SK-N-SH treated with all-trans-retinoic acid at 6 μM for 48 hours (cell line): ENCODE data around the gene PLPPR5.

Experiments
- ATAC-seq: fragments of 200-7000 bp; cut with Tn5 transposase; 3 replicates; pipeline ENCODE4 v1.9.1; 2020; ENCODE audit warnings: mild to moderate bottlenecking, moderate library complexity
- ARNTL ChIP-seq: fragments of 450-650 bp; formaldehyde crosslinking; IDR thresholded peaks from 2 replicates; pipeline ENCODE4 v1.5.0; 2020; ENCODE audit warnings: low read depth, mild to moderate bottlenecking, moderate library complexity, borderline replicate concordance
- BACH2 ChIP-seq: fragments of 250-450 bp; sonication (Bioruptor Pico); IDR thresholded peaks from 2 replicates; pipeline ENCODE4 v1.9.0; 2021; ENCODE audit warnings: mild to moderate bottlenecking, borderline replicate concordance
- CSDC2 ChIP-seq: fragments of 250-450 bp; sonication (Bioruptor Pico); IDR thresholded peaks from 2 replicates; pipeline ENCODE4 v1.5.0; 2020; ENCODE audit warnings: mild to moderate bottlenecking, moderate library complexity
- ESRRG ChIP-seq: fragments of 250-450 bp; sonication (Bioruptor Pico); IDR thresholded peaks from 2 replicates; pipeline ENCODE4 v1.6.1; 2021; ENCODE audit warnings: mild to moderate bottlenecking
- GLIS3 ChIP-seq: fragments of 250-450 bp; sonication (Bioruptor Pico); IDR thresholded peaks from 2 replicates; pipeline ENCODE4 v1.5.0; 2020; ENCODE audit warnings: mild to moderate bottlenecking, moderate library complexity
- ISL1 ChIP-seq: fragments of 250-450 bp; sonication (Bioruptor Pico); IDR thresholded peaks from 2 replicates; pipeline ENCODE4 v2.1.2; 2022; ENCODE audit warnings: mild to moderate bottlenecking, moderate library complexity
- OSR1 ChIP-seq: fragments of 250-450 bp; sonication (Bioruptor Pico); IDR thresholded peaks from 2 replicates; pipeline ENCODE4 v1.8.0; 2022; ENCODE audit warnings: moderate library complexity, mild to moderate bottlenecking, inconsistent platforms
- POU6F1 ChIP-seq: fragments of 250-450 bp; sonication (Bioruptor Pico); IDR thresholded peaks from 2 replicates; pipeline ENCODE4 v1.8.0; 2021; ENCODE audit warnings: low read depth, mild to moderate bottlenecking, moderate library complexity, borderline replicate concordance
- PPARA ChIP-seq: fragments of 250-450 bp; sonication (Bioruptor Pico); IDR thresholded peaks from 2 replicates; pipeline ENCODE4 v1.5.0; 2020; ENCODE audit warnings: mild to moderate bottlenecking, borderline replicate concordance
- RARB ChIP-seq: fragments of 250-450 bp; sonication (Bioruptor Pico); IDR thresholded peaks from 2 replicates; pipeline ENCODE4 v1.8.0; 2021; ENCODE audit warnings: mild to moderate bottlenecking, moderate library complexity
- SNAI2 ChIP-seq: fragments of 250-450 bp; sonication (Bioruptor Pico); IDR thresholded peaks from 2 replicates; pipeline ENCODE4 v1.5.0; 2020; ENCODE audit warnings: mild to moderate bottlenecking, moderate library complexity
- TCF4 ChIP-seq: fragments of 250-450 bp; sonication (Bioruptor Pico); IDR thresholded peaks from 2 replicates; pipeline ENCODE4 v1.8.0; 2021; ENCODE audit warnings: mild to moderate bottlenecking, moderate library complexity, borderline replicate concordance
- ZC3H10 ChIP-seq: fragments of 250-450 bp; sonication (Bioruptor Pico); IDR thresholded peaks from 2 replicates; pipeline ENCODE4 v1.5.1; 2021; ENCODE audit warnings: mild to moderate bottlenecking, moderate library complexity
- ZFP3 ChIP-seq: fragments of 250-450 bp; sonication (Bioruptor Pico); IDR thresholded peaks from 2 replicates; pipeline ENCODE4 v1.5.0; 2020; ENCODE audit warnings: mild to moderate bottlenecking, moderate library complexity
- ZFP30 ChIP-seq: fragments of 450-650 bp; formaldehyde crosslinking; IDR thresholded peaks from 2 replicates; pipeline ENCODE4 v1.5.0; 2022; ENCODE audit warnings: mild to moderate bottlenecking, moderate library complexity
- ZNF565 ChIP-seq: fragments of 450-650 bp; formaldehyde crosslinking; conservative IDR thresholded peaks from 2 replicates; pipeline ENCODE4 v1.5.0; 2020; ENCODE audit warnings: low read depth, mild to moderate bottlenecking, moderate library complexity
- ZNF8 ChIP-seq: fragments of 450-650 bp; formaldehyde crosslinking; IDR thresholded peaks from 2 replicates; pipeline ENCODE4 v1.5.0; 2020; ENCODE audit warnings: mild to moderate bottlenecking, moderate library complexity
- TF ChIP-seq, protein P1 (sequence below): fragments of 250-450 bp; sonication (Bioruptor Pico); IDR thresholded peaks from 2 replicates; pipeline ENCODE4 v1.5.0; 2020; ENCODE audit warnings: mild to moderate bottlenecking, moderate library complexity
- TF ChIP-seq, protein P2 (sequence below): fragments of 250-450 bp; sonication (Bioruptor Pico); IDR thresholded peaks from 2 replicates; pipeline ENCODE4 v1.5.1; 2021; ENCODE audit warnings: mild to moderate bottlenecking, moderate library complexity
- TF ChIP-seq, protein P3 (sequence below): fragments of 250-450 bp; sonication (Bioruptor Pico); IDR thresholded peaks from 2 replicates; pipeline ENCODE4 v1.5.1; 2020; ENCODE audit warnings: low read depth, mild to moderate bottlenecking, moderate library complexity

PLPPR5 gene

GRCh38 chr1:98923667-98924066 lies 81.0 kb downstream of the PLPPR5 start:
- ATAC-seq: no peak
- no peak for TF ChIP-seq ISL1 (CRISPR knock-in tag)
- TF ChIP-seq, protein P1, sequence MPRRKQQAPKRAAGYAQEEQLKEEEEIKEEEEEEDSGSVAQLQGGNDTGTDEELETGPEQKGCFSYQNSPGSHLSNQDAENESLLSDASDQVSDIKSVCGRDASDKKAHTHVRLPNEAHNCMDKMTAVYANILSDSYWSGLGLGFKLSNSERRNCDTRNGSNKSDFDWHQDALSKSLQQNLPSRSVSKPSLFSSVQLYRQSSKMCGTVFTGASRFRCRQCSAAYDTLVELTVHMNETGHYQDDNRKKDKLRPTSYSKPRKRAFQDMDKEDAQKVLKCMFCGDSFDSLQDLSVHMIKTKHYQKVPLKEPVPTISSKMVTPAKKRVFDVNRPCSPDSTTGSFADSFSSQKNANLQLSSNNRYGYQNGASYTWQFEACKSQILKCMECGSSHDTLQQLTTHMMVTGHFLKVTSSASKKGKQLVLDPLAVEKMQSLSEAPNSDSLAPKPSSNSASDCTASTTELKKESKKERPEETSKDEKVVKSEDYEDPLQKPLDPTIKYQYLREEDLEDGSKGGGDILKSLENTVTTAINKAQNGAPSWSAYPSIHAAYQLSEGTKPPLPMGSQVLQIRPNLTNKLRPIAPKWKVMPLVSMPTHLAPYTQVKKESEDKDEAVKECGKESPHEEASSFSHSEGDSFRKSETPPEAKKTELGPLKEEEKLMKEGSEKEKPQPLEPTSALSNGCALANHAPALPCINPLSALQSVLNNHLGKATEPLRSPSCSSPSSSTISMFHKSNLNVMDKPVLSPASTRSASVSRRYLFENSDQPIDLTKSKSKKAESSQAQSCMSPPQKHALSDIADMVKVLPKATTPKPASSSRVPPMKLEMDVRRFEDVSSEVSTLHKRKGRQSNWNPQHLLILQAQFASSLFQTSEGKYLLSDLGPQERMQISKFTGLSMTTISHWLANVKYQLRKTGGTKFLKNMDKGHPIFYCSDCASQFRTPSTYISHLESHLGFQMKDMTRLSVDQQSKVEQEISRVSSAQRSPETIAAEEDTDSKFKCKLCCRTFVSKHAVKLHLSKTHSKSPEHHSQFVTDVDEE (CRISPR knock-in tag): no peak
- TF ChIP-seq RARB (CRISPR knock-in tag): no peak
- no peak for TF ChIP-seq BACH2 (CRISPR knock-in tag)
- no peak for TF ChIP-seq OSR1 (CRISPR knock-in tag)
- TF ChIP-seq, protein P2, sequence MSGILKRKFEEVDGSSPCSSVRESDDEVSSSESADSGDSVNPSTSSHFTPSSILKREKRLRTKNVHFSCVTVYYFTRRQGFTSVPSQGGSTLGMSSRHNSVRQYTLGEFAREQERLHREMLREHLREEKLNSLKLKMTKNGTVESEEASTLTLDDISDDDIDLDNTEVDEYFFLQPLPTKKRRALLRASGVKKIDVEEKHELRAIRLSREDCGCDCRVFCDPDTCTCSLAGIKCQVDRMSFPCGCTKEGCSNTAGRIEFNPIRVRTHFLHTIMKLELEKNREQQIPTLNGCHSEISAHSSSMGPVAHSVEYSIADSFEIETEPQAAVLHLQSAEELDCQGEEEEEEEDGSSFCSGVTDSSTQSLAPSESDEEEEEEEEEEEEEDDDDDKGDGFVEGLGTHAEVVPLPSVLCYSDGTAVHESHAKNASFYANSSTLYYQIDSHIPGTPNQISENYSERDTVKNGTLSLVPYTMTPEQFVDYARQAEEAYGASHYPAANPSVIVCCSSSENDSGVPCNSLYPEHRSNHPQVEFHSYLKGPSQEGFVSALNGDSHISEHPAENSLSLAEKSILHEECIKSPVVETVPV (CRISPR knock-in tag): no peak
- no peak for TF ChIP-seq POU6F1 (CRISPR knock-in tag)
- TF ChIP-seq PPARA: no peak
- no peak for TF ChIP-seq ZNF8 (CRISPR knock-in tag)
- TF ChIP-seq ARNTL: no peak
- no peak for TF ChIP-seq ZFP3 (CRISPR knock-in tag)
- no peak for TF ChIP-seq TCF4
- TF ChIP-seq CSDC2 (CRISPR knock-in tag): no peak
- no peak for TF ChIP-seq GLIS3 (CRISPR knock-in tag)
- TF ChIP-seq ESRRG (CRISPR knock-in tag): no peak
- TF ChIP-seq SNAI2 (CRISPR knock-in tag): no peak
- TF ChIP-seq ZFP30 (CRISPR knock-in tag): no peak
- no peak for TF ChIP-seq ZC3H10 (CRISPR knock-in tag)

DNA sequence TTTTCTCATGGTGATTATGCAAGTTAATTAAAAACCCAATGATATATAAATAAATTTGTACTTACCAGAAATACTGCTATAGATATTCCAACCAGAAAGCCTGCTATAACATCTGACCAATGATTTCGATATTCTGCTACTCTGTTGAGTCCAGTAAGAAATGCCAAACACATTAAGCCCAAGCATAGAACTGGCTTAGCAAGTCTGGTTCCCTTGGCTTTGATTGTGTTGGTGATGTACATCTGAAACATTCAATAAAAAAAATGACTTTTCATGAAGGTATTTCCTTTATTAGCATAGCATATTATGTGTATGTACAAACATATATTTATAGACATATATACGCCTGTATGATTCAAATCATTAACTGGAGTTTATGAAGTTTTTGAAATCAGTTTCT lies 82.8 kb downstream of the PLPPR5 start:
- ATAC-seq: no peak

DNA sequence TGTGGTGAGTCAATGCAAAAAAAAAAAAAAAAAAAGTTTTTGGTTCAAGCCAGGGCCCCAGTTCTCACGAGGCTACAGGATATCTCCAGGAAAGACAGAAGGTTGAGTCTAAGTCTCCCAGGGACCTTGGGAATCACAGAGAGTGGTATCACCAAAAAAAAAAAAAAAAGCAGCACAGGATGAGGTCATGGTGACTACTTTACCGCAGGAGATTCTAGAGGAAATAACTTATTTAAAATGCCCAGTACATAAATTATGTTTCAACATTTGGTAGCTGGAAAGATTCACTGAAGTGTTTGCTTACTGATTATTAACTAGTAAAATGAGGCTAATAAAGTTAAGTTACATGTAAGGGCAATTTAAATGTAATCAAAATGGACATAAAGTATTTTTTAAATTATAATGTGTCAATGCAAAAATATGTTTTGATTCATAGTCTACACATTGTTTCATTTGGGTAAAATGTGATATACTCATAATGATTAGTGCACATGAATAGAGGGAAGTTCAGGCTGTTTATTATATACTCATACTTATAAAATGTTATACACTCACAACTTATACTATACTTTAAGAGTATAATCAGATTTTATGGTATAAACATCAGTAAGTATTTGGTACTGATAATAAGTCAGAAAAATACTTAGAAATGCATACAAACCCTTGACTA lies 84.1 kb downstream of the PLPPR5 start:
- ATAC-seq: peak; percentile 69
- TF ChIP-seq, protein P1 (CRISPR knock-in tag): no peak
- TF ChIP-seq, protein P3, sequence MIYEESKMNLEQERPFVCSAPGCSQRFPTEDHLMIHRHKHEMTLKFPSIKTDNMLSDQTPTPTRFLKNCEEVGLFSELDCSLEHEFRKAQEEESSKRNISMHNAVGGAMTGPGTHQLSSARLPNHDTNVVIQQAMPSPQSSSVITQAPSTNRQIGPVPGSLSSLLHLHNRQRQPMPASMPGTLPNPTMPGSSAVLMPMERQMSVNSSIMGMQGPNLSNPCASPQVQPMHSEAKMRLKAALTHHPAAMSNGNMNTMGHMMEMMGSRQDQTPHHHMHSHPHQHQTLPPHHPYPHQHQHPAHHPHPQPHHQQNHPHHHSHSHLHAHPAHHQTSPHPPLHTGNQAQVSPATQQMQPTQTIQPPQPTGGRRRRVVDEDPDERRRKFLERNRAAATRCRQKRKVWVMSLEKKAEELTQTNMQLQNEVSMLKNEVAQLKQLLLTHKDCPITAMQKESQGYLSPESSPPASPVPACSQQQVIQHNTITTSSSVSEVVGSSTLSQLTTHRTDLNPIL (CRISPR knock-in tag): peak; percentile 50; the same call in 1 of the 2 replicates
- peak; percentile 81 for TF ChIP-seq ISL1 (CRISPR knock-in tag)
- TF ChIP-seq ESRRG (CRISPR knock-in tag): no peak
- no peak for TF ChIP-seq ZNF565 (CRISPR knock-in tag)
- TF ChIP-seq ZC3H10 (CRISPR knock-in tag): 0 out of 2 replicates have a peak, but pooled peaks have one; percentile 38

More for the DNA sequence above, 82.8 kb downstream of the PLPPR5 start:
- TF ChIP-seq ZNF565 (CRISPR knock-in tag): no peak
